A673 (cell line): Measurements from ENCODE around the gene MICB. TPM values are rescaled to one million over a fixed set of nuclear protein-coding genes. Genes with fewer than 3 reads are reported as not detected.
"Not testable (repeated sequence)": the region's sequence is repeated elsewhere in the genome, so short reads cannot be mapped to it uniquely, and the experiment has no call there.

Experiments
- BruUV-seq: library from RNA; stranded (reverse); fragments of 400-500 nt; replicated peaks from 2 replicates; lab custom pipeline; 2021; lab: Mats Ljungman, UMichigan
- CTCF ChIA-PET: fragments of 300-600 bp; sonication (Branson Sonifier 250); formaldehyde crosslinking; loops from one replicate; lab custom pipeline; 2022; ENCODE audit warnings: antibody characterized with exemption; lab: Charles Lee
- POLR2A ChIA-PET: fragments of 300-600 bp; sonication (Branson Sonifier 250); formaldehyde crosslinking; loops from one replicate; lab custom pipeline; 2022; ENCODE audit warnings: antibody characterized with exemption; ENCODE audit not compliant: low non-redundant PET; lab: Charles Lee
- DNase-seq: peaks from one replicate; pipeline ENCODE4 v3.0.0-alpha.2; 2015; ENCODE audit warnings: low spot score
- H3K27ac ChIP-seq: fragments of 200-600 bp; sonication (generic); 2 replicates; pipeline ENCODE4 v1.5.1; 2016; ENCODE audit warnings: mixed run types, low read depth, mild to moderate bottlenecking, mixed read lengths, antibody characterized with exemption, low read length; ENCODE audit not compliant: poor library complexity, severe bottlenecking
- H3K27me3 ChIP-seq: fragments of 200-600 bp; sonication (generic); replicated peaks from 2 replicates; pipeline ENCODE4 v1.6.1; 2017; ENCODE audit warnings: mixed run types, low read depth, mild to moderate bottlenecking, mixed read lengths, antibody characterized with exemption, low read length; ENCODE audit not compliant: insufficient read depth, poor library complexity
- H3K36me3 ChIP-seq: fragments of 200-600 bp; sonication (generic); 2 replicates; pipeline ENCODE4 v1.6.1; 2016; ENCODE audit warnings: mixed run types, mild to moderate bottlenecking, mixed read lengths, antibody characterized with exemption, low read length; ENCODE audit not compliant: insufficient read depth, poor library complexity, severe bottlenecking
- H3K4me1 ChIP-seq: fragments of 200-600 bp; sonication (generic); 2 replicates; pipeline ENCODE4 v1.6.1; 2017; ENCODE audit warnings: mixed run types, mild to moderate bottlenecking, mixed read lengths, antibody characterized with exemption, low read length; ENCODE audit not compliant: insufficient read depth, poor library complexity, severe bottlenecking
- H3K4me3 ChIP-seq: fragments of 200-600 bp; sonication (generic); 2 replicates; pipeline ENCODE4 v1.5.1; 2016; ENCODE audit warnings: low read depth, mixed run types, mild to moderate bottlenecking, mixed read lengths, low read length; ENCODE audit not compliant: poor library complexity, severe bottlenecking
- H3K9me3 ChIP-seq: fragments of 200-600 bp; sonication (generic); 2 replicates; pipeline ENCODE4 v1.6.1; 2016; ENCODE audit warnings: mixed run types, low read depth, mild to moderate bottlenecking, mixed read lengths, antibody characterized with exemption, low read length; ENCODE audit not compliant: poor library complexity, severe bottlenecking
- EZH2 ChIP-seq: fragments of 200-600 bp; sonication (generic); IDR thresholded peaks from 2 replicates; pipeline ENCODE4 v1.6.1; 2017; ENCODE audit warnings: borderline replicate concordance, low read depth, mild to moderate bottlenecking, mixed read lengths, antibody characterized with exemption, low read length; ENCODE audit not compliant: poor library complexity, severe bottlenecking
- intact Hi-C: fragments of 100-400 bp; cut with micrococcal nuclease; formaldehyde crosslinking; loops from one replicate; pipeline ENCODE4 v1.10.0; 2022; ENCODE audit not compliant: unreplicated experiment
- total RNA-seq: library from RNA; stranded (reverse); gene quantifications from 2 replicates; pipeline ENCODE4 v1.2.3, GENCODE V29; 2021
- TF ChIP-seq, protein P1 (sequence below): fragments of 300-800, 200-600 bp; sonication (generic); conservative IDR thresholded peaks from 2 replicates; pipeline ENCODE4 v1.5.1; 2017; ENCODE audit warnings: low read depth, mild to moderate bottlenecking, antibody characterized with exemption, low read length, moderate library complexity, mixed read lengths

MICB gene
- total RNA-seq, 1 experiment from 2014 or later = 12.7 TPM

- DNase-seq = no peak
- Histone ChIP-seq H3K4me3 (no peak overlapping the region), H3K36me3 (no peaks in the 10 kb centered on the region), H3K9me3 (no peaks in the 10 kb centered on the region), H3K27ac (no peak overlapping the region), H3K27me3 (no peaks in the 10 kb centered on the region), H3K4me1 (no peaks in the 10 kb centered on the region)
- BruUV-seq = no TSS peak
- no peak for TF ChIP-seq EZH2
- TF ChIP-seq, protein P1, sequence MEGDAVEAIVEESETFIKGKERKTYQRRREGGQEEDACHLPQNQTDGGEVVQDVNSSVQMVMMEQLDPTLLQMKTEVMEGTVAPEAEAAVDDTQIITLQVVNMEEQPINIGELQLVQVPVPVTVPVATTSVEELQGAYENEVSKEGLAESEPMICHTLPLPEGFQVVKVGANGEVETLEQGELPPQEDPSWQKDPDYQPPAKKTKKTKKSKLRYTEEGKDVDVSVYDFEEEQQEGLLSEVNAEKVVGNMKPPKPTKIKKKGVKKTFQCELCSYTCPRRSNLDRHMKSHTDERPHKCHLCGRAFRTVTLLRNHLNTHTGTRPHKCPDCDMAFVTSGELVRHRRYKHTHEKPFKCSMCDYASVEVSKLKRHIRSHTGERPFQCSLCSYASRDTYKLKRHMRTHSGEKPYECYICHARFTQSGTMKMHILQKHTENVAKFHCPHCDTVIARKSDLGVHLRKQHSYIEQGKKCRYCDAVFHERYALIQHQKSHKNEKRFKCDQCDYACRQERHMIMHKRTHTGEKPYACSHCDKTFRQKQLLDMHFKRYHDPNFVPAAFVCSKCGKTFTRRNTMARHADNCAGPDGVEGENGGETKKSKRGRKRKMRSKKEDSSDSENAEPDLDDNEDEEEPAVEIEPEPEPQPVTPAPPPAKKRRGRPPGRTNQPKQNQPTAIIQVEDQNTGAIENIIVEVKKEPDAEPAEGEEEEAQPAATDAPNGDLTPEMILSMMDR = no peak
- POLR2A ChIA-PET = interaction anchor here (0.6 kb wide), 1 partner anchor 33 kb away, joined by 12 read pairs; no protein-coding TSS in a partner anchor
- CTCF ChIA-PET = no interaction called here
- intact Hi-C loops = loop anchor here (5.0 kb wide), 1 partner anchor 88 kb away; the partner anchor contains the start of gene MICA
These were observed 7.7 kb upstream of the MICB start for GRCh38 chr6:31490115-31490873.

DNA sequence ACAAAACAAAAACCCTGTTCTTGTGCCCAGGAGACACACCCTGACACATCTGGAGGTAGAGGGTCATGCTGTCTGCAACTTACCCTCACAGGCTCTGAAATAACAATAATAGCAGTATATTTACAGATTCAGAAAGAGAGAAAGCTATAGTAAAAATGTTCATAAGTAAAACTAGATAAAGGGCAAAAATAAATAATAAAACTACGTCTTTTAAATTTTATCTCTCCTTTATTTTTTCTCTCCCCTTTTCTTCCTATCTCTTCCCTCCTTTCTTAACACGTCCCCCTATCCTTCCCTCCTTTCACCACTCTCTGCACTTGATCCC is 4.4 kb upstream of the MICB start:
- peak overlapping the region; percentile 78 for H3K4me3 ChIP-seq
- DNase-seq, H3K27me3 ChIP-seq, H3K27ac ChIP-seq, H3K9me3 ChIP-seq, H3K4me1 ChIP-seq, BruUV-seq, POLR2A ChIA-PET, H3K36me3 ChIP-seq: not testable (repeated sequence)
- CTCF ChIA-PET = interaction anchor here (1.7 kb wide), 1 partner anchor 103 kb away, joined by 4 read pairs; no protein-coding TSS in a partner anchor
- intact Hi-C loops = loop anchor here (5.0 kb wide), 1 partner anchor 91 kb away; the partner anchor contains the start of gene MICA

- ChIA-PET POLR2A (interaction anchor here (0.6 kb wide), 1 partner anchor 376 kb away, joined by 3 read pairs; no protein-coding TSS in a partner anchor), CTCF (interaction anchor here (1.1 kb wide), 1 partner anchor 104 kb away, joined by 4 read pairs; no protein-coding TSS in a partner anchor)
- Histone ChIP-seq H3K36me3 (no peaks in the 10 kb centered on the region), H3K4me1 (peaks cover 7% of the 10 kb centered on the region), H3K27me3 (no peaks in the 10 kb centered on the region), H3K27ac (peak overlapping the region; percentile 64), H3K9me3 (no peaks in the 10 kb centered on the region), H3K4me3 (peak overlapping the region; percentile 78)
- peak; percentile 91 for DNase-seq
- BruUV-seq = TSS peak; percentile 47
- no peak for TF ChIP-seq EZH2
- TF ChIP-seq, protein P1 = peak; percentile 98
- intact Hi-C loops = loop anchor here (1.0 to 5.0 kb wide), 2 partner anchors 92 to 104 kb away; partner anchors contain the start of gene MICA
These were observed 3.9 kb upstream of the MICB start for GRCh38 chr6:31493875-31494694.
